ENCODE measurements around the gene CILP2.

DNA sequence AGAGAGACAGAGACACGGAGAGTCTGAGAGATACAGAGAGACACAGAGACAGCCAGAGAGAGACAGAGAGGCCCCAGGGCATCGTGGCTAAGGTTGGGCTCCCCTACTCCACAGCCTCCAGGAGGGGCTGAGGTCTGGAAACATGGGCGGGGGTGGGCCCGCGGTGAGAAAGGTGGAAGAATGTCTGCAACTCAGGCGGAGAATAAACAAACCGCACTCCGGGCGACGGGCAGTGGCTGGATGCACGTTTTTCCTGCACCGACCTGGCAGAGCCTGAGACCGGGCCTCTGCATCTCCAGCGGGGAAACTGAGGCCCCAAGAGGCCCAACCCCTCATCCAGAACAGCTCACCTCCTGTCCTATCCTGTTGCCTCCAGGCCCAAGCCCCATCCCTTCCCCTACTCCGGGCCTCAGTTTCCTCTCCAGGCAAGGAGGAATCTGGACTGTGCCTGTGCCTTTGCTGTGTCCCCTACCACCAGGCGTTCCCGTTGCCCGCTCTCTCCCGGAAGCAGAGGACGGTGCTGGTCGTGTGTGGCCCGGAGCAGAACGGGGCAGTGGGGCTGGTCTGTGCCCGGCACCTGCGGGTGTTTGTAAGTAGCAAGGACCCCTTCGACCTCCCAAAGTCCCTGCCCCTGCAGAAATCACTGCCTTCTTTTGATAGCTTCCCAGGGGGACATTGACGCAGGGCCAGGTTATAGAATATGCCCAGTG is 3.4 kb upstream of the CILP2 start:
- TF ChIP-seq, protein P1, sequence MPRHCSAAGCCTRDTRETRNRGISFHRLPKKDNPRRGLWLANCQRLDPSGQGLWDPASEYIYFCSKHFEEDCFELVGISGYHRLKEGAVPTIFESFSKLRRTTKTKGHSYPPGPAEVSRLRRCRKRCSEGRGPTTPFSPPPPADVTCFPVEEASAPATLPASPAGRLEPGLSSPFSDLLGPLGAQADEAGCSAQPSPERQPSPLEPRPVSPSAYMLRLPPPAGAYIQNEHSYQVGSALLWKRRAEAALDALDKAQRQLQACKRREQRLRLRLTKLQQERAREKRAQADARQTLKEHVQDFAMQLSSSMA (CRISPR knock-in tag; IDR thresholded peaks at IDR 0.05): no peak
- TF ChIP-seq TAL1 (IDR thresholded peaks at IDR 0.05) (no peak), CBX8 (IDR thresholded peaks at IDR 0.05; ENCODE audit: borderline replicate concordance, extremely low read depth, low read depth, low read length, poor library complexity, severe bottlenecking) (no peak), FOXJ3 (CRISPR knock-in tag; IDR thresholded peaks at IDR 0.05) (no peak), SPI1 (IDR thresholded peaks at IDR 0.05; ENCODE audit: borderline replicate concordance, low read depth, low read length) (no peak), ZNF133 (CRISPR knock-in tag; IDR thresholded peaks at IDR 0.05) (no peak), NFATC3 (IDR thresholded peaks at IDR 0.05) (no peak), ESRRB (CRISPR knock-in tag; IDR thresholded peaks at IDR 0.05; ENCODE audit: borderline replicate concordance) (no peak), ARID3A (IDR thresholded peaks at IDR 0.05; ENCODE audit: borderline replicate concordance, low read depth, low read length) (no peak)
- TF ChIP-seq, protein P2, sequence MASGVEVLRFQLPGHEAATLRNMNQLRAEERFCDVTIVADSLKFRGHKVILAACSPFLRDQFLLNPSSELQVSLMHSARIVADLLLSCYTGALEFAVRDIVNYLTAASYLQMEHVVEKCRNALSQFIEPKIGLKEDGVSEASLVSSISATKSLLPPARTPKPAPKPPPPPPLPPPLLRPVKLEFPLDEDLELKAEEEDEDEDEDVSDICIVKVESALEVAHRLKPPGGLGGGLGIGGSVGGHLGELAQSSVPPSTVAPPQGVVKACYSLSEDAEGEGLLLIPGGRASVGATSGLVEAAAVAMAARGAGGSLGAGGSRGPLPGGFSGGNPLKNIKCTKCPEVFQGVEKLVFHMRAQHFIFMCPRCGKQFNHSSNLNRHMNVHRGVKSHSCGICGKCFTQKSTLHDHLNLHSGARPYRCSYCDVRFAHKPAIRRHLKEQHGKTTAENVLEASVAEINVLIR (CRISPR knock-in tag; IDR thresholded peaks at IDR 0.05): no peak
- TF ChIP-seq, protein P3, sequence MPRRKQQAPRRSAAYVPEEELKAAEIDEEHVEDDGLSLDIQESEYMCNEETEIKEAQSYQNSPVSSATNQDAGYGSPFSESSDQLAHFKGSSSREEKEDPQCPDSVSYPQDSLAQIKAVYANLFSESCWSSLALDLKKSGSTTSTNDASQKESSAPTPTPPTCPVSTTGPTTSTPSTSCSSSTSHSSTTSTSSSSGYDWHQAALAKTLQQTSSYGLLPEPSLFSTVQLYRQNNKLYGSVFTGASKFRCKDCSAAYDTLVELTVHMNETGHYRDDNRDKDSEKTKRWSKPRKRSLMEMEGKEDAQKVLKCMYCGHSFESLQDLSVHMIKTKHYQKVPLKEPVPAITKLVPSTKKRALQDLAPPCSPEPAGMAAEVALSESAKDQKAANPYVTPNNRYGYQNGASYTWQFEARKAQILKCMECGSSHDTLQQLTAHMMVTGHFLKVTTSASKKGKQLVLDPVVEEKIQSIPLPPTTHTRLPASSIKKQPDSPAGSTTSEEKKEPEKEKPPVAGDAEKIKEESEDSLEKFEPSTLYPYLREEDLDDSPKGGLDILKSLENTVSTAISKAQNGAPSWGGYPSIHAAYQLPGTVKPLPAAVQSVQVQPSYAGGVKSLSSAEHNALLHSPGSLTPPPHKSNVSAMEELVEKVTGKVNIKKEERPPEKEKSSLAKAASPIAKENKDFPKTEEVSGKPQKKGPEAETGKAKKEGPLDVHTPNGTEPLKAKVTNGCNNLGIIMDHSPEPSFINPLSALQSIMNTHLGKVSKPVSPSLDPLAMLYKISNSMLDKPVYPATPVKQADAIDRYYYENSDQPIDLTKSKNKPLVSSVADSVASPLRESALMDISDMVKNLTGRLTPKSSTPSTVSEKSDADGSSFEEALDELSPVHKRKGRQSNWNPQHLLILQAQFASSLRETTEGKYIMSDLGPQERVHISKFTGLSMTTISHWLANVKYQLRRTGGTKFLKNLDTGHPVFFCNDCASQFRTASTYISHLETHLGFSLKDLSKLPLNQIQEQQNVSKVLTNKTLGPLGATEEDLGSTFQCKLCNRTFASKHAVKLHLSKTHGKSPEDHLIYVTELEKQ (CRISPR knock-in tag; IDR thresholded peaks at IDR 0.05): no peak
- TF ChIP-seq, protein P4, sequence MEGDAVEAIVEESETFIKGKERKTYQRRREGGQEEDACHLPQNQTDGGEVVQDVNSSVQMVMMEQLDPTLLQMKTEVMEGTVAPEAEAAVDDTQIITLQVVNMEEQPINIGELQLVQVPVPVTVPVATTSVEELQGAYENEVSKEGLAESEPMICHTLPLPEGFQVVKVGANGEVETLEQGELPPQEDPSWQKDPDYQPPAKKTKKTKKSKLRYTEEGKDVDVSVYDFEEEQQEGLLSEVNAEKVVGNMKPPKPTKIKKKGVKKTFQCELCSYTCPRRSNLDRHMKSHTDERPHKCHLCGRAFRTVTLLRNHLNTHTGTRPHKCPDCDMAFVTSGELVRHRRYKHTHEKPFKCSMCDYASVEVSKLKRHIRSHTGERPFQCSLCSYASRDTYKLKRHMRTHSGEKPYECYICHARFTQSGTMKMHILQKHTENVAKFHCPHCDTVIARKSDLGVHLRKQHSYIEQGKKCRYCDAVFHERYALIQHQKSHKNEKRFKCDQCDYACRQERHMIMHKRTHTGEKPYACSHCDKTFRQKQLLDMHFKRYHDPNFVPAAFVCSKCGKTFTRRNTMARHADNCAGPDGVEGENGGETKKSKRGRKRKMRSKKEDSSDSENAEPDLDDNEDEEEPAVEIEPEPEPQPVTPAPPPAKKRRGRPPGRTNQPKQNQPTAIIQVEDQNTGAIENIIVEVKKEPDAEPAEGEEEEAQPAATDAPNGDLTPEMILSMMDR (IDR thresholded peaks at IDR 0.05 in 2 of 3, conservative IDR thresholded peaks at IDR 0.05 in 1 of 3; ENCODE audit: insufficient read depth in 2 of 3, low read depth in 1 of 3, low read length in 3 of 3): no peak
- TF ChIP-seq, protein P5, sequence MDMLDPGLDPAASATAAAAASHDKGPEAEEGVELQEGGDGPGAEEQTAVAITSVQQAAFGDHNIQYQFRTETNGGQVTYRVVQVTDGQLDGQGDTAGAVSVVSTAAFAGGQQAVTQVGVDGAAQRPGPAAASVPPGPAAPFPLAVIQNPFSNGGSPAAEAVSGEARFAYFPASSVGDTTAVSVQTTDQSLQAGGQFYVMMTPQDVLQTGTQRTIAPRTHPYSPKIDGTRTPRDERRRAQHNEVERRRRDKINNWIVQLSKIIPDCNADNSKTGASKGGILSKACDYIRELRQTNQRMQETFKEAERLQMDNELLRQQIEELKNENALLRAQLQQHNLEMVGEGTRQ (CRISPR knock-in tag; IDR thresholded peaks at IDR 0.05): no peak

Data from K562 (cell line).